A549 (cell line): ENCODE measurements around the gene PRKAG2. TPM values are rescaled to one million over a fixed set of nuclear protein-coding genes. Genes with fewer than 3 reads are reported as not detected.

ENCODE experiments used
- ATAC-seq, 2 experiments: fragments of 200-7000 bp in 1 of 2; fragments of >200 bp in 1 of 2; cut with Nextera tagmentation in 1 of 2; cut with Tn5 transposase in 1 of 2; 3 replicates each; pipeline versions ENCODE4 v1.8.0 to v1.9.1; 2018 to 2020; ENCODE audit warnings: mild to moderate bottlenecking in 1 of 2, moderate library complexity in 1 of 2
- CTCF ChIA-PET: fragments of 300-600 bp; sonication (Branson Sonifier 250); formaldehyde crosslinking; extraction: SDS; loops from one replicate; lab custom pipeline; 2021; ENCODE audit warnings: antibody characterized with exemption, inconsistent platforms; lab: Yijun Ruan, JAX
- POLR2A ChIA-PET: fragments of 350-600 bp; formaldehyde crosslinking; extraction: SDS; loops from one replicate; lab custom pipeline; 2021; ENCODE audit warnings: antibody characterized with exemption, inconsistent platforms; lab: Yijun Ruan, JAX
- DNase-seq, 2 experiments: peaks; one replicate each; pipeline versions ENCODE4 v3.0.0 to v3.0.0-alpha.2; 2011 to 2016; ENCODE audit warnings: low read depth in 1 of 2, low spot score in 1 of 2
- FAIRE-seq: peaks from 2 replicates; lab custom pipeline; 2011; peaks lifted over from hg19 to GRCh38; lab: Jason Lieb, UNC
- H3K27ac ChIP-seq, 2 experiments: fragments of >200 bp; sonication (Bioruptor Twin); formaldehyde crosslinking; 3 replicates each; pipeline ENCODE4 v1.5.1; 2016 to 2017
- H3K4me1 ChIP-seq: fragments of >200 bp; sonication (Bioruptor Twin); formaldehyde crosslinking; 3 replicates; pipeline ENCODE4 v1.6.1; 2016
- H3K4me2 ChIP-seq: fragments of >200 bp; sonication (Bioruptor Twin); formaldehyde crosslinking; 3 replicates; pipeline ENCODE4 v1.6.1; 2016
- H3K4me3 ChIP-seq: fragments of >200 bp; sonication (Bioruptor Twin); formaldehyde crosslinking; 3 replicates; pipeline ENCODE4 v1.5.1; 2016
- H3K9me3 ChIP-seq: fragments of >200 bp; sonication (Bioruptor Twin); formaldehyde crosslinking; 3 replicates; pipeline ENCODE4 v1.6.1; 2016
- CEBPB ChIP-seq, 2 experiments: fragments of >200 bp in 1 of 2; sonication (Bioruptor Twin) in 1 of 2; formaldehyde crosslinking in 1 of 2; IDR thresholded peaks; 2 replicates each; pipeline ENCODE4 v1.6.1; 2012 to 2016
- CHD4 ChIP-seq: fragments of 200-600 bp; sonication (generic); IDR thresholded peaks from 2 replicates; pipeline ENCODE4 v1.6.1; 2016; ENCODE audit warnings: antibody characterized with exemption, mild to moderate bottlenecking, borderline replicate concordance
- EHF ChIP-seq: fragments of 250-450 bp; sonication (Bioruptor Pico); IDR thresholded peaks from 2 replicates; pipeline ENCODE4 v1.5.0; 2020; ENCODE audit warnings: mild to moderate bottlenecking
- EP300 ChIP-seq, 2 experiments: fragments of >200 bp; sonication (Bioruptor Twin); formaldehyde crosslinking; IDR thresholded peaks; 2 replicates in 1 of 2; 3 replicates in 1 of 2; pipeline ENCODE4 v1.6.1; 2016 to 2017
- HOXA7 ChIP-seq: fragments of 250-450 bp; sonication (Bioruptor Pico); IDR thresholded peaks from 2 replicates; pipeline ENCODE4 v1.5.0; 2020; ENCODE audit warnings: mild to moderate bottlenecking, moderate library complexity
- HOXB5 ChIP-seq: fragments of 250-450 bp; sonication (Bioruptor Pico); IDR thresholded peaks from 2 replicates; pipeline ENCODE4 v1.5.0; 2020; ENCODE audit warnings: mild to moderate bottlenecking, moderate library complexity
- KDM1A ChIP-seq: fragments of 200-600 bp; sonication (generic); IDR thresholded peaks from 2 replicates; pipeline ENCODE4 v1.6.1; 2016; ENCODE audit warnings: low read depth, mild to moderate bottlenecking
- KDM5A ChIP-seq: fragments of 200-600 bp; sonication (generic); IDR thresholded peaks from 2 replicates; pipeline ENCODE4 v1.6.1; 2016; ENCODE audit warnings: antibody characterized with exemption, mild to moderate bottlenecking
- MAFK ChIP-seq: fragments of 450-650 bp; IDR thresholded peaks from 2 replicates; pipeline ENCODE4 v1.6.1; 2014; ENCODE audit not compliant: partially characterized antibody
- MAZ ChIP-seq: fragments of 150-350 bp; IDR thresholded peaks from 2 replicates; pipeline ENCODE4 v1.6.1; 2014; ENCODE audit warnings: antibody characterized with exemption, low read depth, low read length, borderline replicate concordance
- MYC ChIP-seq: IDR thresholded peaks from 2 replicates; pipeline ENCODE4 v1.6.1; 2012; ENCODE audit warnings: mild to moderate bottlenecking, inconsistent platforms, low read length, improper control_type of control experiment, borderline replicate concordance
- NFE2L2 ChIP-seq: fragments of 150-350 bp; conservative IDR thresholded peaks from 2 replicates; pipeline ENCODE4 v1.6.1; 2014; ENCODE audit warnings: low read length
- NPAS2 ChIP-seq: fragments of 250-450 bp; sonication (Bioruptor Pico); IDR thresholded peaks from 2 replicates; pipeline ENCODE4 v1.8.0; 2022; ENCODE audit warnings: mild to moderate bottlenecking, moderate library complexity, borderline replicate concordance
- RAD21 ChIP-seq, 2 experiments: fragments of >200 bp in 1 of 2; sonication (Bioruptor Twin) in 1 of 2; formaldehyde crosslinking in 1 of 2; IDR thresholded peaks in 1 of 2; conservative IDR thresholded peaks in 1 of 2; 2 replicates in 1 of 2; 3 replicates in 1 of 2; pipeline ENCODE4 v1.6.1; 2012 to 2018; ENCODE audit warnings: inconsistent platforms in 1 of 2
- REST ChIP-seq: fragments of 200-600 bp; sonication (generic); IDR thresholded peaks from 2 replicates; pipeline ENCODE4 v1.6.1; 2016; ENCODE audit warnings: antibody characterized with exemption, mild to moderate bottlenecking, moderate library complexity
- RNF2 ChIP-seq: fragments of 200-600 bp; sonication (generic); IDR thresholded peaks from 2 replicates; pipeline ENCODE4 v1.6.1; 2016; ENCODE audit warnings: low read depth, mild to moderate bottlenecking, antibody characterized with exemption, moderate library complexity, borderline replicate concordance
- SMC3 ChIP-seq: fragments of >200 bp; sonication (Bioruptor Twin); formaldehyde crosslinking; IDR thresholded peaks from 3 replicates; pipeline ENCODE4 v1.6.1; 2018; ENCODE audit warnings: inconsistent platforms
- TFCP2L1 ChIP-seq: fragments of 250-450 bp; sonication (Bioruptor Pico); IDR thresholded peaks from 2 replicates; pipeline ENCODE4 v1.5.0; 2021; ENCODE audit warnings: mild to moderate bottlenecking
- ZC3H11A ChIP-seq: fragments of 450-650 bp; IDR thresholded peaks from 2 replicates; pipeline ENCODE4 v1.6.1; 2014; ENCODE audit warnings: antibody characterized with exemption, mild to moderate bottlenecking
- ZSCAN20 ChIP-seq: fragments of 250-450 bp; sonication (Bioruptor Pico); IDR thresholded peaks from 2 replicates; pipeline ENCODE4 v1.8.0; 2022; ENCODE audit warnings: mild to moderate bottlenecking, moderate library complexity
- WGBS: methylation state at CpG from one replicate; pipeline ENCODE4 v1.1.6; 2017; ENCODE audit errors: missing lambda C conversion rate; 5-methylcytosine and 5-hydroxymethylcytosine counted together
- polyA plus RNA-seq, 4 experiments: library from polyadenylated mRNA; depleted of rRNA in 3 of 4; stranded (reverse); fragments of >200 nt; fragmentation: RNase III in 1 of 4; extraction: RNeasy Plus Mini Kit Qiagen cat#74134 plus additional on column Dnase treatment in 1 of 4; gene quantifications; 2 replicates in 3 of 4; 3 replicates in 1 of 4; pipeline ENCODE4 v1.2.3, GENCODE V29; 2011 to 2017
- TF ChIP-seq, protein P1 (sequence below): fragments of 250-450 bp; sonication (Bioruptor Pico); IDR thresholded peaks from 2 replicates; pipeline ENCODE4 v1.5.0; 2021; ENCODE audit warnings: mild to moderate bottlenecking, moderate library complexity, borderline replicate concordance
- TF ChIP-seq, protein P2 (sequence below): fragments of >200 bp; sonication (Bioruptor Twin); formaldehyde crosslinking; IDR thresholded peaks from 3 replicates; pipeline ENCODE4 v1.6.1; 2016

PRKAG2 gene
- polyA plus RNA-seq, 2 of the 4 experiments (the other 2 are of a cell fraction) = 26.5 to 31.7 TPM

- TF ChIP-seq REST = no peak
- no peak for TF ChIP-seq KDM1A
- TF ChIP-seq ZSCAN20 (CRISPR knock-in tag) = no peak
- TF ChIP-seq EP300 (IDR thresholded peaks at IDR 0.05) = no peak
Measured at GRCh38 chr7:151866028-151866427, 10.9 kb downstream of the PRKAG2 start (continued).

DNA sequence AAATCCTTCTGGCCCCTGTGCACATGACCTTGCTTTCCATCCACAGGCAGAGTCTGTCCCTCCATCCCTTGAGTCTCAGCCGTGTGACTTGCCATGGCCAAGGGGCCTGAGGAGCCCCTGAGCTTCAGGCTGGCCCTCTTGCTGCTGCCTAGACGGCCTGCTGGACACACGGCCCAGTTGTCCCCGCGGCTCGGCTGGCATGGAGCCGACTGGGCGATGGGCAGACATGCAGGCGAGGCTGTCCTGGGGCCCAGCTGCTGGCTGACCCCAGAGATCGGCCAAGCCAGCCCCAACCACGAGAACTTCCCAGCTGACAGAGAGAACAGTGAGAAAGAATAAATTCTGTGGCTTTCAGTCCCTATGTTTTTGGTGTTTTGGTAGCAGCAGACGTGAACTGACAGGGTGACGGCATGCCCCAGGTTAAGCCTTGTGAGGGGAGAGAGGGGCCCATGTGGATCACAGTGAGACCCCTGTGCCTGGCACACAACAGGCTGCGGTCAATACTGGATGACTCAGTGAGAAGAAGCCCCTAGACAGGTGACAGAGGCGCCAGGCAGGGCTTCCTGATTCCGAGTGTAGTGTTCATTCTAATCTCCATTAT, 11.7 kb downstream of the PRKAG2 start:
- ATAC-seq = no peak
- Histone ChIP-seq H3K4me1 (peaks cover 1% of the 10 kb centered on the region; the same call in 2 of the 3 replicates), H3K9me3 (no peaks in the 10 kb centered on the region), H3K27ac (no peak overlapping the region), H3K4me3 (no peak overlapping the region), H3K4me2 (no peak overlapping the region)
- WGBS = 51% methylated on average over 11 of the region's 16 CpGs
- no peak for DNase-seq
- CTCF ChIA-PET = interaction anchor here (1.6 to 1.7 kb wide), 2 partner anchors 12 to 16 kb away, joined by 4 to 5 read pairs; partner anchors contain the start of gene PRKAG2
- POLR2A ChIA-PET = no interaction called here
- FAIRE-seq = no peak
- TF ChIP-seq RAD21 (conservative IDR thresholded peaks at IDR 0.05 in 1 of 2, IDR thresholded peaks at IDR 0.05 in 1 of 2) (no peak), MAFK (no peak), MYC (no peak), HOXA7 (CRISPR knock-in tag) (no peak), SMC3 (no peak), CHD4 (no peak), CEBPB (IDR thresholded peaks at IDR 0.05) (no peak), EHF (CRISPR knock-in tag) (no peak), NPAS2 (no peak), HOXB5 (no peak), ZC3H11A (no peak), KDM5A (no peak), RNF2 (no peak), TFCP2L1 (no peak), MAZ (no peak), NFE2L2 (no peak)
- TF ChIP-seq, protein P1, sequence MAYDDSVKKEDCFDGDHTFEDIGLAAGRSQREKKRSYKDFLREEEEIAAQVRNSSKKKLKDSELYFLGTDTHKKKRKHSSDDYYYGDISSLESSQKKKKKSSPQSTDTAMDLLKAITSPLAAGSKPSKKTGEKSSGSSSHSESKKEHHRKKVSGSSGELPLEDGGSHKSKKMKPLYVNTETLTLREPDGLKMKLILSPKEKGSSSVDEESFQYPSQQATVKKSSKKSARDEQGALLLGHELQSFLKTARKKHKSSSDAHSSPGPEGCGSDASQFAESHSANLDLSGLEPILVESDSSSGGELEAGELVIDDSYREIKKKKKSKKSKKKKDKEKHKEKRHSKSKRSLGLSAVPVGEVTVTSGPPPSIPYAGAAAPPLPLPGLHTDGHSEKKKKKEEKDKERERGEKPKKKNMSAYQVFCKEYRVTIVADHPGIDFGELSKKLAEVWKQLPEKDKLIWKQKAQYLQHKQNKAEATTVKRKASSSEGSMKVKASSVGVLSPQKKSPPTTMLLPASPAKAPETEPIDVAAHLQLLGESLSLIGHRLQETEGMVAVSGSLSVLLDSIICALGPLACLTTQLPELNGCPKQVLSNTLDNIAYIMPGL (CRISPR knock-in tag) = no peak
- TF ChIP-seq, protein P2, sequence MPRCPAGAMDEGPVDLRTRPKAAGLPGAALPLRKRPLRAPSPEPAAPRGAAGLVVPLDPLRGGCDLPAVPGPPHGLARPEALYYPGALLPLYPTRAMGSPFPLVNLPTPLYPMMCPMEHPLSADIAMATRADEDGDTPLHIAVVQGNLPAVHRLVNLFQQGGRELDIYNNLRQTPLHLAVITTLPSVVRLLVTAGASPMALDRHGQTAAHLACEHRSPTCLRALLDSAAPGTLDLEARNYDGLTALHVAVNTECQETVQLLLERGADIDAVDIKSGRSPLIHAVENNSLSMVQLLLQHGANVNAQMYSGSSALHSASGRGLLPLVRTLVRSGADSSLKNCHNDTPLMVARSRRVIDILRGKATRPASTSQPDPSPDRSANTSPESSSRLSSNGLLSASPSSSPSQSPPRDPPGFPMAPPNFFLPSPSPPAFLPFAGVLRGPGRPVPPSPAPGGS = no peak
